CD1c-positive myeloid dendritic cell (primary cell): ENCODE results near the gene ZNF616.
"Not testable (repeated sequence)": the region's sequence is repeated elsewhere in the genome, so short reads cannot be mapped to it uniquely, and the experiment has no call there.

Experiments
- DNase-seq: peaks from one replicate; pipeline ENCODE4 v3.0.0-alpha.2; 2016; ENCODE audit errors: extremely low spot score

Gene ZNF616

DNA sequence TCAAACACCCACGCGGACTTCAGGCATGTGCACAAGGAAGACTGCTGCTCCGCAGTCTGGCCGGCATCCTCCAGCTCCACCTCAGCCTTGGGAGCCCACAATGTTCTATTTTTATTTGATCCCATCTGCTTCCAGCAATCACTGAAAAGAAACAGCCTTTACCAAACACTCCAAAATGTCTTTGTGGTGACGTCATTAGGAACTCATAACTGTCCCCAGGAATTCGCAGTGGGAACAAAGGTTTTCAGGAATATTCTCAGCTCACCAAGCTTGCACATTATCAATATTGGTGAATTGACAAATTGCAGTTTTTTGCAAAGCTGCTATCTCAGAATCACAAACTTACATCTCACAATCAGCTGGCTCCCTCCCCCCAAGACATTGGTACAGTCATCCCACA, 29.0 kb downstream of the ZNF616 start:
- no peak for DNase-seq

DNA sequence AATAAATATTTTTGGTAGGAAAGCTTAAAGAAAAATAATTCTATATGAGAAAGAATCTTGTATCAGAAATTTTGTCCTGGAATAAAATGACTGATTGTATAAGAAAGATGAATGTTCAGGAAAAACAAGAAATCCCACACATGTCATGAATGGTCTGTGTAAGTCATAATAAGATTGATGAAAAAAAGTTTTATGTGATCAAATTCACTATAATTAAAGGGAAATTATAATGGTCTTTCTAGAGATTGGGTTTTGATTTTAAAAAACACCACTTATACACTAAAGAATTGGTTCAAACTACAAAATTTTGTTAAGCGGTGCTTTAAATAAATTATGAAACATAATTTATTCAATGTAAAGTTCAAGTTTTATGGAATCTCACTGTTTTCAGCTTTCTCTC, 37.0 kb downstream of the ZNF616 start:
- DNase-seq: no peak

DNA sequence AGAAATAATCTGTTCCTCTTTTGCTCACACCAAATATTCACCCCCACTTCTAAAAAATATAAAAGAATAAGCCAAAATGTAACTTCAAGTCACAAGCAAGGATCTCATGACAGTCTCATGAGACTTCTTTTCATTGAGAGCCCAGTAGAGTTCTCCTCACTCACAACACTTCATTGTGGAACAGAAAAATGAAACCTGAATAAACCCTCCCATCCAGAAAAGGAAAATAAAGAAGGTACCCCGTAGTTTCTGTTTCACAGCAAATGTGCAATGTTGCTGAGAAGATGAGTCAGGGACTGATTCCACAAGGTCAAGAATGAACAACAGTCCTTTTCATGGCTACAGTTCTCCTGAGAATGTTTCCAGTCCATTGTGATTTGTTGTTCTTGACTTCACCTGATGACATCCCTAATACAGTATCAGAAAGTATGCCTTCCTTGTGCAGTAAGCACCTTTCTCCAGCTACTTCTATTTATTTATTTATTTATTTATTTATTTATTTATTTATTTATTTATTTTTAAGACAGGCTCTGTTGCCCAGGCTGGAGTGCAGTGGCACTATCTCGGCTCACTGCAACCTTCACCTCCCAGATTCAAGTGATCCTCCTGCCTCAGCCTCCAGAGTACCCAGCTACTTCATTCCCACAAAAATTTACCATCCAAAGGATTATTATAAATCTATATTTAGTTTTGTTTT, 37.7 kb downstream of the ZNF616 start:
- DNase-seq: no peak

DNA sequence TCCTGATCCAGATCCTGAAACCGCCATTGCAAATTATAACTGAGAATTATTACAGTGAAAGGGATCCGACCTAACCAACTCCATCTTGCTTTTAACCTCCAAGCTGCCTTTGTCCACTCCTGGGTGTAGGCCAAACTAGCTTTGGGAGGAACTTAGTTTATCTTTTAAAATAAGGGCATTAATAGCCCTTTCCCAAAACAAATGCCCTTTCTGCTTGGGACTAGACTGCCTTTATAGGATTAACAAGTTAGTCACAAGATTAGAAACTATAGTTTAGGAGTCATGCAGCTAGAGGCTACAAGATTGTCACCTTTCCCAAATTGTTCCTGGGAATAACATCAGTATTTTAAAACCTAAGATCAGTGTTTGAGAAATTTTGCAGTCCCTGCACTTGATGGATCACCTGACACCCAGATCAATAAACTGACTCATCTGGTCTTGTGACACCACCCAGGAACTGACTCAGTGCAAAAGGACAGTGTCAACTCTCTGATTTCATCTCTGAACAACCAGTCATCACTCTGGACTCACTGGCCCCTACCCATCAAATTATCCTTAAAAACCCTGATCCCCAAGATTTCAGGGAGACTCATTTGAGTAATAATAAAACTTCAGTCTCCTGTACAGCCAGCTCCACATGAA, 40.1 kb downstream of the ZNF616 start:
- no peak for DNase-seq

DNA sequence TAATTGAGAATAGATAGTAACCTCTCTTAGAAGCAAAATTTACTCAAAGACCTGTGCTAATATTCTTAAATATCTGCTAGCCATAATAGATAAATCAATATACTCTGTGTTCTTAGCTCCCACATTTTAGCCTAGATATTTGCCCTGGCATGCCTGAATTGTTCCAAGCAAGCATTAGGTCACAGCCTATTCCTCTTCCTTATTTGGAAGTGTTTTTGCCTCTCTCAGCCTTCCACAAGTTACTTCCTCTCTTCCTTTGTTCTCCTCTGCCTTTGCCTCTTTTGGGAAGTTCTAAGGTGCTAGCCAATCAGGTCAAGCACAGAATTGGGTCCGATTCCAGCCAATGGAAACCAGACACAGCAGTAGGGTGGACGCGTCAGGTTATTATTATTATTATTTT, 43.3 kb downstream of the ZNF616 start:
- DNase-seq: not testable (repeated sequence)

DNA sequence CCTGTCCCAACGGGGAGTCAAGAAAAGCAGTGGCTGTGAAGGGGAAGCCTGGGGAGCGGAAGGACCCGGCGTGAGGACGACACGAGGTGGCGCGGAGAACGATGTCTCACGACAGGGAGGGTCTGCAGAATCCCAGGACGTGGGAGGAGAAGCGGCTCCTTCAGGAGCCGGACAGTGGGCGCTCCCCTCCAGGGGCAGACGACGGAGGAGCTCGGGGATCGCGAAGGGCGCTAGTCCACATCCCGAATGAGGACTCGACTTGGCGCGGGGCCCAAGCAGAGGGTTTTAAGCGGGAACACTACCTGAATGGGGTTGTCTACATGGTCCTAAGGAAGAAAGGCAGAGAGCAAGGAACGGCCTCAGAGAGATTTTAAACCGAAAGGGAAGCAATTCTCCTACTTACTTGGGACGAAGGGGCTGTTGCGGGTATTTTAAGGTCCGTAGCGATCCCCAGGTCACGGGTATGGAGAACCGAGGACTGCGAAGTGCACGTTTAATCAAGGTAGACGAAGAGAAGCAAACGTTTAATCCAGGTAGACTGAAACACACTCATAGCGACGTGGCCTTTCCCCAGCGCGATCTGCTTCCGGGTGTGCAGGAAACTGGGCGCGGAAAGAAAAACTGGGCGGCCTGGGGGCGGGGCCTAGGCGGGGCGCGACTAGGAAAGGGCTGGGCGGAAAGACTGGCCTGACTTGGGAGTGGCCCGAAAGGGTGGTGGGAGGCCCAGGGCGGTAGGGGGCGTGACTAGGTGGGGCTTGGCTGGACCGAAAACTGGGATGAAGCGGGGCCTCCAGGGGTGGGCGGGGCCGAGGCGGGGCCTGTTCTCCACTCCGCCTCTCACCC, 44.3 kb downstream of the ZNF616 start, which contains the start of gene ZNF841:
ZNF841 (minus strand) TSS at position 594 of the 843 bp plus-strand sequence. CDS start 10,964 bp downstream, outside the sequence.
- peak; percentile 83 for DNase-seq

DNA sequence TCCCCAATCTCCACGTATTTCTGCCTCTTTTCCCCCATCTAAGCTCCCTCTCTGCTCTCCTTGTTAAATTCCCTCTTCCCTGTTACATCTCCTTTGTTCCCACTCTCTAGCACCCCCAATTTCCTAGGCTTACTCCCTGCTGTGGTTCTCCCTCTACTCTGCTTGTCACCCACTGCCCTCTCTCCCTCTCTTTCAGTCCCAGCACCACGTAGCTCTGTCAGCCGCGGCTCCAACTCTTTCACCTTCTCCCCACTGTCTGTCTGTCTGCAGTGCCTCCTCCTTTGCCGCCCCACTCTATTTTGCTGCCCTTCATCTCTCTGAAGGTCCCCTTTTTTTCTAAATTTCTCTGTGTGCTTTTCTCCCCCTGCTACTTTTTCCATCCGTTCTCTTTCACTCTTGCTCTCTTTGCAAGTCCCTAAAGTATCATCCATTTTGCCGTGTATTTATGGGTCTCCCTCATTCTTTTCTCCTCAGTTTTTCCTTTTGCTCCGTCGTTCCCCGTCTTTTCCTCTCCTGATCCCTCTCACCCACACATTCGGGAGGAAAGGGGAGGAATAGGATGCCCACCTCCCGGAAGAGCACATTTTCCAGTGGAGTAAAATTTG, 45.1 kb downstream of the ZNF616 start:
- DNase-seq: no peak

DNA sequence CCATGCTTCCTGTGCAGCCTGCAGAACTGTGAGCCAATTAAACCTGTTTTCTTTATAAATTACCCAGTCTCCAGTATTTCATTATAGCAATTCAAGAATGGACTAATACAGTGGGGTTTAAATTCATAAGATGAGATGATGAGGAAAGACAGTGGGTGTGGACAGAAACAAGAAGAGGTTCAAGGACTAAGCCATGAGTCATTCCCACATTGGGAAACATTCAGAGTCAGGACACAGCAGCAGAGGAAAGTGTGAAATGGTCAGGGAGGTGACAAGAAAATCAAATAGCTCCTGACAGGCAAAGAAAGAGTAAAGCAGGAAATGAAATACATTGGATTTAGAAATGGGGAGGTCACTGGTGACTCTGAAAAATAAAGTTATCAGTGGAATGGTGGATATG, 53.3 kb downstream of the ZNF616 start:
- DNase-seq: no peak

DNA sequence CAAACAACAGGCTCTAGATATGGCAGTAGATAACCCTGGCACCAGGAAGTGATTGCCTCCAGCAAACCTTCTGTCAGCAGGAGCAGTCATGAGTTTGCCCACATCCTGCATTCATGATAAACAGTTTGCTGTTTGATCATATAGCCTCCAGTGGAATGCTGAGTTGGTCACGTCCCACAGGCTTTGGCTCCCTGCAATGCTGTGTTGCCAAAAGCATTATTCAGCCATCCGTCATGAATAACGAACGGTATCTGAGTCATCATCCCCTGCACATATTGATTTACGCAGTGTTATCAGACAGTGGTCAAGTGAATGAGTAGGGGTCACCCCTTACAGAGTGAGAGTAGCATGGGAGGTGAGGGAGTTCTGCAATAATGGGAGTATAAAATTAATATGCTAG, 69.2 kb downstream of the ZNF616 start:
- no peak for DNase-seq

DNA sequence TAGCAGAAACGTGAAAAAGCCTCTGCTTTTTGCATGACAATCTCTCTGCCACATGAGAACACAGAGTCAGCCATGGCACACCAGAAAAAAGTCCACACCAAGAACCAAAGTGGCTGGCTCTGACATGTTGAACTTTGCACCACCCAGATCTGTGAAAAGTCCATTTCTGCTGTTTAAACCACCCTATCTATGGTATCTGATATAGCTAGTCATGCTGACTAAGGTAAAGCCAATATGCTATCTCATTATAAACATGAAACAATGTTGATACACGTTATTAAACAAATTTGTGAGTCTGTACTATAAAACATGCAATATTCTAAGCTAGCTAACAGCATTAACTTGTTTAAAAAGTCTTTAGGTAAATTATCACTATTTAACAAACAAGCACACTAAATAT, 70.1 kb downstream of the ZNF616 start:
- no peak for DNase-seq

DNA sequence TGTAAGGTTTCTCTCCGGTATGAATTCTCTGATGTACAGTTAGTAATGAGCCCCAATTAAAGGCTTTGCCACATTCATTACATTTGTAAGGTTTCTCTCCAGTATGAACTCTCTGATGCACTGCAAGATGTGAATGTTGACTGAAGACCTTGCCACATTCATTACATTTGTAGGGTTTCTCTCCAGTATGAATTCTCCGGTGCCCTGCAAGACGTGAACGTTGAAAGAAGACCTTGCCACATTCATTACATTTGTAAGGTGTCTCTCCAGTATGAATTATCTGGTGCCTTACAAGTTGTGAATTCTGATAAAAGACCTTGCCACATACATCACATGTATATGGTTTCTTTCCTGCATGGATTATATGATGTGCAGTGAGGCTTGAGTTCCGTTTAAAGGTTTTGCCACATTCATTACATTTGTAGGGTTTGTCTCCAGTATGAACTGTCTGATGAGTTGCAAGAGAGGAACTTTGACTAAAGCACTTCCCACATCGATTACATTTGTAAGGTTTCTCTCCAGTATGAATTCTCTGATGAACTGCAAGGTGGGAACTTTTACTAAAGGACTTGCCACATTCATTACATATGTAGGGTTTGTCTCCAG, 73.4 kb downstream of the ZNF616 start:
- DNase-seq: no peak

DNA sequence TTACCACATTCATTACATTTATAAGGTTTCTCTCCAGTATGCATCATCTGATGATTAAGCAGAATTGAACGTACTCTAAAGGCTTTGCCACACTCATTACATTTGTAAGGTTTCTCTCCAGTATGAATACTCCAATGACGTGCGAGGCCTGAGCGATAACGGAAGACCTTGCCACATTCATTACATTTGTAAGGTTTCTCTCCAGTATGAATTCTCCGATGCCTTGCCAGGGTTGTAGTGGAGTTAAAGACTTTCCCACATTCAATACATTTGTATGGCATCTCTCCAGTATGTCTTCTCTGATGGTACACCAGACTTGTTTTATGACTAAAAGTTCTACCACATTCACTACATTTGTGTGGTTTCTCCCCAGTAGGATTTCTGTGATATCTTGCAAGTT, 74.3 kb downstream of the ZNF616 start:
- no peak for DNase-seq
